Osteocyte (in vitro differentiated cells): ENCODE results near the gene MAPK13. TPM values are rescaled to one million over a fixed set of nuclear protein-coding genes. Genes with fewer than 3 reads are reported as not detected.
"Not testable (repeated sequence)": the region's sequence is repeated elsewhere in the genome, so short reads cannot be mapped to it uniquely, and the experiment has no call there.

ENCODE experiments used
- DNase-seq: peaks from one replicate; pipeline ENCODE4 v3.0.0; 2021; ENCODE audit warnings: mixed read lengths; ENCODE audit not compliant: unreplicated experiment; ENCODE audit errors: extremely low spot score
- H3K27ac Mint-ChIP-seq: one replicate; pipeline ENCODE4 v1.8.0; 2021; ENCODE audit warnings: mild to moderate bottlenecking, mixed read lengths; ENCODE audit not compliant: unreplicated experiment
- H3K27me3 Mint-ChIP-seq: one replicate; pipeline ENCODE4 v1.8.0; 2021; ENCODE audit warnings: mixed read lengths; ENCODE audit not compliant: unreplicated experiment
- H3K36me3 Mint-ChIP-seq: one replicate; pipeline ENCODE4 v1.8.0; 2021; ENCODE audit warnings: mixed read lengths; ENCODE audit not compliant: unreplicated experiment
- H3K4me1 Mint-ChIP-seq: one replicate; pipeline ENCODE4 v1.8.0; 2021; ENCODE audit warnings: mixed read lengths; ENCODE audit not compliant: unreplicated experiment
- H3K4me3 Mint-ChIP-seq: one replicate; pipeline ENCODE4 v1.8.0; 2021; ENCODE audit warnings: mild to moderate bottlenecking, moderate library complexity, mixed read lengths; ENCODE audit not compliant: unreplicated experiment
- H3K9me3 Mint-ChIP-seq: one replicate; pipeline ENCODE4 v1.8.0; 2021; ENCODE audit warnings: mixed read lengths; ENCODE audit not compliant: unreplicated experiment
- long read RNA-seq: library from polyadenylated mRNA; unstranded; transcript quantifications from one replicate; pipeline ENCODE4 v2.0.0, GENCODE V29; 2021
- total RNA-seq: library from RNA; stranded (reverse); gene quantifications from 2 replicates; pipeline ENCODE4 v1.2.1, GENCODE V29; 2021
- TF ChIP-seq, protein P1 (sequence below): fragments of 200-600 bp; sonication (generic); IDR thresholded peaks from 2 replicates; pipeline ENCODE4 v1.5.0; 2021; ENCODE audit warnings: antibody characterized with exemption, mild to moderate bottlenecking, moderate library complexity

MAPK13 gene
- total RNA-seq, result 1.5 and 1.6 TPM in 2 replicates
- long read RNA-seq, result 0 reads

GRCh38 chr6:36129941-36130666, at the start of gene MAPK13:
MAPK13 (plus strand) TSS chr6:36130513; CDS start chr6:36130583, 70 bp downstream.
- H3K27ac Mint-ChIP-seq, result no peak within 1 kb of the TSS
- H3K27me3 Mint-ChIP-seq, result no peaks in the 10 kb centered on the region
- peaks cover 22% of the 10 kb centered on the region for H3K4me1 Mint-ChIP-seq
- TF ChIP-seq, protein P1, sequence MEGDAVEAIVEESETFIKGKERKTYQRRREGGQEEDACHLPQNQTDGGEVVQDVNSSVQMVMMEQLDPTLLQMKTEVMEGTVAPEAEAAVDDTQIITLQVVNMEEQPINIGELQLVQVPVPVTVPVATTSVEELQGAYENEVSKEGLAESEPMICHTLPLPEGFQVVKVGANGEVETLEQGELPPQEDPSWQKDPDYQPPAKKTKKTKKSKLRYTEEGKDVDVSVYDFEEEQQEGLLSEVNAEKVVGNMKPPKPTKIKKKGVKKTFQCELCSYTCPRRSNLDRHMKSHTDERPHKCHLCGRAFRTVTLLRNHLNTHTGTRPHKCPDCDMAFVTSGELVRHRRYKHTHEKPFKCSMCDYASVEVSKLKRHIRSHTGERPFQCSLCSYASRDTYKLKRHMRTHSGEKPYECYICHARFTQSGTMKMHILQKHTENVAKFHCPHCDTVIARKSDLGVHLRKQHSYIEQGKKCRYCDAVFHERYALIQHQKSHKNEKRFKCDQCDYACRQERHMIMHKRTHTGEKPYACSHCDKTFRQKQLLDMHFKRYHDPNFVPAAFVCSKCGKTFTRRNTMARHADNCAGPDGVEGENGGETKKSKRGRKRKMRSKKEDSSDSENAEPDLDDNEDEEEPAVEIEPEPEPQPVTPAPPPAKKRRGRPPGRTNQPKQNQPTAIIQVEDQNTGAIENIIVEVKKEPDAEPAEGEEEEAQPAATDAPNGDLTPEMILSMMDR, result no peak
- H3K4me3 Mint-ChIP-seq, result peak within 1 kb of the TSS; percentile 51
- no peaks in the 10 kb centered on the region for H3K9me3 Mint-ChIP-seq
- DNase-seq, result no peak
- H3K36me3 Mint-ChIP-seq, result no peaks in the 10 kb centered on the region

- TF ChIP-seq, protein P1, result no peak
- peaks cover 78% of the 10 kb centered on the region for H3K36me3 Mint-ChIP-seq
- no peaks in the 10 kb centered on the region for H3K4me1 Mint-ChIP-seq
- no peak overlapping the region for H3K4me3 Mint-ChIP-seq
- H3K9me3 Mint-ChIP-seq, result peaks cover 41% of the 10 kb centered on the region
- H3K27me3 Mint-ChIP-seq, result no peaks in the 10 kb centered on the region
- no peak for DNase-seq
- no peak overlapping the region for H3K27ac Mint-ChIP-seq
These were observed 48.0 kb upstream of the MAPK13 start for GRCh38 chr6:36082318-36082717.

- DNase-seq, result no peak
- no peaks in the 10 kb centered on the region for H3K4me1 Mint-ChIP-seq
These were observed 46.9 kb upstream of the MAPK13 start for GRCh38 chr6:36083446-36083845.

DNA sequence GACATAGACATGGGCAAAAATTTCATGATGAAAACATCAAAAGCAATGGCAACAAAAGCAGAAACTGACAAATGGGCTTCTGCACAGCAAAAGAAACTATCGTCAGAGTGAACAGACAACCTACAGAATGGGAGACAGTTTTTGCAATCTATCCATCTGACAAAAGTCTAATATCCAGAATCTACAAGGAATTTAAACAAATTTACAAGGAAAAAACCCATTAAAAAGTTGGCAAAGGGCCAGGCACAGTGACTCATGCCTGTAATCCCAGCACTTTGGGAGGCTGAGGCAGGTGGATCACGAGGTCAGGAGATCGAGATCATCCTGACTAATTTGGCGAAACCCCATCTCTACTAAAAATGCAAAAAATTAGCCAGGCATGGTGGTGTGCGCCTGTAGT, 42.1 kb upstream of the MAPK13 start:
- H3K9me3 Mint-ChIP-seq, result peaks cover 28% of the 10 kb centered on the region
- H3K27me3 Mint-ChIP-seq, DNase-seq, H3K4me1 Mint-ChIP-seq, H3K4me3 Mint-ChIP-seq, H3K27ac Mint-ChIP-seq: not testable (repeated sequence)
- peaks cover 30% of the 10 kb centered on the region for H3K36me3 Mint-ChIP-seq

More at GRCh38 chr6:36083446-36083845, 46.9 kb upstream of the MAPK13 start:
- H3K36me3 Mint-ChIP-seq, result peaks cover 72% of the 10 kb centered on the region
- TF ChIP-seq, protein P1, result no peak
- no peak overlapping the region for H3K27ac Mint-ChIP-seq
- no peaks in the 10 kb centered on the region for H3K27me3 Mint-ChIP-seq
- peaks cover 46% of the 10 kb centered on the region for H3K9me3 Mint-ChIP-seq
- no peak overlapping the region for H3K4me3 Mint-ChIP-seq

- H3K9me3 Mint-ChIP-seq, result peaks cover 28% of the 10 kb centered on the region
- DNase-seq, result no peak
- H3K4me3 Mint-ChIP-seq, result no peak overlapping the region
- TF ChIP-seq, protein P1, result no peak
- no peaks in the 10 kb centered on the region for H3K4me1 Mint-ChIP-seq
- H3K36me3 Mint-ChIP-seq, result peaks cover 23% of the 10 kb centered on the region
- H3K27ac Mint-ChIP-seq, result no peak overlapping the region
- H3K27me3 Mint-ChIP-seq, result no peaks in the 10 kb centered on the region
These were observed 41.3 kb upstream of the MAPK13 start for GRCh38 chr6:36089048-36089447.
